Measurements from ENCODE around the gene GRAP.
"Not testable (repeated sequence)": the region's sequence is repeated elsewhere in the genome, so short reads cannot be mapped to it uniquely, and the experiment has no call there.

- TF ChIP-seq ZBTB11 (CRISPR knock-in tag; IDR thresholded peaks at IDR 0.05); FOS (IDR thresholded peaks at IDR 0.05; ENCODE audit: extremely low read depth, insufficient read length); GTF3C2 (IDR thresholded peaks at IDR 0.05; ENCODE audit: borderline replicate concordance, extremely low read depth, insufficient read length); ZNF384 (IDR thresholded peaks at IDR 0.05; ENCODE audit: low read depth, low read length); EZH2 (IDR thresholded peaks at IDR 0.05; ENCODE audit: borderline replicate concordance, low read depth, low read length): not testable (repeated sequence)
Observed at GRCh38 chr17:19064378-19064777, 17.6 kb upstream of the GRAP start.

All from K562 (cell line).